Tibial artery (tissue), 4 donors: ENCODE measurements around the gene GGCX.

ENCODE experiments used
- DNase-seq, 2 donors: peaks; one replicate each; pipeline ENCODE4 v3.0.0-alpha.2; 2019
- H3K27ac ChIP-seq, 2 donors: fragments of 200-600 bp; sonication (generic) in 1 of 2; 1 replicate in 1 of 2; 2 replicates in 1 of 2; pipeline ENCODE4 v1.5.1; 2018 to 2019; ENCODE audit warnings: mild to moderate bottlenecking in 1 of 2
- H3K27me3 ChIP-seq, 2 donors: fragments of 200-600 bp; sonication (generic) in 1 of 2; one replicate each; pipeline versions ENCODE4 v1.5.1 to v1.6.0; 2016 to 2019
- H3K36me3 ChIP-seq, 3 donors: fragments of 200-600 bp; sonication (generic) in 2 of 3; one replicate each; pipeline ENCODE4 v1.5.1; 2016 to 2019; ENCODE audit warnings: mild to moderate bottlenecking in 2 of 3
- H3K4me1 ChIP-seq, 4 donors: fragments of 200-600 bp; sonication (generic) in 2 of 4; 1 replicate in 3 of 4; 2 replicates in 1 of 4; pipeline ENCODE4 v1.5.1; 2016 to 2019
- H3K4me3 ChIP-seq, 2 donors: fragments of 200-600 bp; sonication (generic) in 1 of 2; 1 replicate in 1 of 2; 2 replicates in 1 of 2; pipeline ENCODE4 v1.5.1; 2018 to 2019; ENCODE audit warnings: mild to moderate bottlenecking in 2 of 2
- H3K9me3 ChIP-seq, 3 donors: fragments of 200-600 bp; sonication (generic) in 1 of 3; one replicate each; pipeline ENCODE4 v1.5.1; 2016 to 2019
- CTCF ChIP-seq, 2 experiments: fragments of 200-600 bp in 1 of 2; fragments of 450-650 bp in 1 of 2; IDR thresholded peaks; one replicate each; pipeline ENCODE4 v1.5.1; 2017 to 2019; ENCODE audit warnings: antibody characterized with exemption in 2 of 2, mild to moderate bottlenecking in 1 of 2, moderate library complexity in 1 of 2
- intact Hi-C: fragments of 100-400 bp; cut with DNase I; formaldehyde crosslinking; loops from one replicate; pipeline ENCODE4 v1.15.0; 2023; ENCODE audit warnings: low total_unique reads

GGCX gene

GRCh38 chr2:85506768-85507181 lies 54.5 kb downstream of the GGCX start:
- H3K4me1 ChIP-seq: peaks cover 0 to 39% (median 12%) of the 10 kb centered on the region in 4 donors
- no peak for TF ChIP-seq CTCF (IDR thresholded peaks at IDR 0.05)
- DNase-seq: peak in 1 of 2 donors; percentile 38
- no peak overlapping the region for H3K4me3 ChIP-seq
- H3K9me3 ChIP-seq: no peaks in the 10 kb centered on the region
- H3K36me3 ChIP-seq: no peaks in the 10 kb centered on the region
- no peaks in the 10 kb centered on the region for H3K27me3 ChIP-seq
- H3K27ac ChIP-seq: peak overlapping the region in 1 of 2 donors; percentile 24
- intact Hi-C loops: no loop called here

- Histone ChIP-seq H3K4me1 (peaks cover 0 to 30% (median 7%) of the 10 kb centered on the region in 4 donors), H3K4me3 (no peak overlapping the region), H3K27me3 (no peaks in the 10 kb centered on the region), H3K36me3 (no peaks in the 10 kb centered on the region), H3K9me3 (no peaks in the 10 kb centered on the region), H3K27ac (peak overlapping the region; percentile 16 to 28)
- DNase-seq: peak in 1 of 2 donors; percentile 49
- no peak for TF ChIP-seq CTCF (IDR thresholded peaks at IDR 0.05)
- intact Hi-C loops: no loop called here
These were observed 55.6 kb downstream of the GGCX start for GRCh38 chr2:85505551-85506238.

GRCh38 chr2:85504778-85505261 lies 56.5 kb downstream of the GGCX start:
- no peak overlapping the region for H3K4me3 ChIP-seq
- no peaks in the 10 kb centered on the region for H3K9me3 ChIP-seq
- peaks cover 0 to 27% (median 7%) of the 10 kb centered on the region in 4 donors for H3K4me1 ChIP-seq
- DNase-seq: peak; percentile 81
- H3K27ac ChIP-seq: peak overlapping the region; percentile 16 to 28
- intact Hi-C loops: no loop called here
- no peak for TF ChIP-seq CTCF (IDR thresholded peaks at IDR 0.05)
- H3K36me3 ChIP-seq: no peaks in the 10 kb centered on the region
- H3K27me3 ChIP-seq: no peaks in the 10 kb centered on the region

GRCh38 chr2:85503851-85504777 lies 57.2 kb downstream of the GGCX start:
- peaks cover 0 to 34% (median 10%) of the 10 kb centered on the region in 4 donors for H3K4me1 ChIP-seq
- TF ChIP-seq CTCF (IDR thresholded peaks at IDR 0.05): no peak
- peak overlapping the region in 1 of 2 donors; percentile 13 for H3K27ac ChIP-seq
- intact Hi-C loops: no loop called here
- H3K9me3 ChIP-seq: no peaks in the 10 kb centered on the region
- peak in 1 of 2 donors; percentile 48 for DNase-seq
- H3K36me3 ChIP-seq: no peaks in the 10 kb centered on the region
- H3K4me3 ChIP-seq: no peak overlapping the region
- no peaks in the 10 kb centered on the region for H3K27me3 ChIP-seq

GRCh38 chr2:85503168-85503850 lies 58.0 kb downstream of the GGCX start:
- Histone ChIP-seq H3K27me3 (no peaks in the 10 kb centered on the region), H3K27ac (no peak overlapping the region), H3K4me3 (no peak overlapping the region), H3K9me3 (no peaks in the 10 kb centered on the region), H3K36me3 (no peaks in the 10 kb centered on the region), H3K4me1 (peaks cover 0 to 38% (median 10%) of the 10 kb centered on the region in 4 donors)
- TF ChIP-seq CTCF (IDR thresholded peaks at IDR 0.05): no peak
- intact Hi-C loops: no loop called here
- peak in 1 of 2 donors; percentile 60 for DNase-seq
